Hepatocyte (in vitro differentiated cells): ENCODE results near the gene SMIM38. TPM values are rescaled to one million over a fixed set of nuclear protein-coding genes. Genes with fewer than 3 reads are reported as not detected.

Experiments
- DNase-seq: peaks from one replicate; pipeline ENCODE4 v3.0.0-alpha.2; 2016; ENCODE audit warnings: low spot score
- H2AFZ ChIP-seq: fragments of 200-600 bp; sonication (generic); 2 replicates; pipeline ENCODE4 v1.6.0; 2016; ENCODE audit warnings: antibody characterized with exemption, mild to moderate bottlenecking
- H3K27ac ChIP-seq: fragments of 200-600 bp; sonication (generic); 2 replicates; pipeline ENCODE4 v1.5.1; 2016; ENCODE audit warnings: mild to moderate bottlenecking
- H3K27me3 ChIP-seq: fragments of 200-600 bp; sonication (generic); 2 replicates; pipeline ENCODE4 v1.6.1; 2016
- H3K36me3 ChIP-seq: fragments of 200-600 bp; sonication (generic); replicated peaks from 2 replicates; pipeline ENCODE4 v1.5.1; 2016; ENCODE audit warnings: low read depth; ENCODE audit not compliant: insufficient read depth
- H3K4me1 ChIP-seq: fragments of 200-600 bp; sonication (generic); 2 replicates; pipeline ENCODE4 v1.5.1; 2016; ENCODE audit warnings: mild to moderate bottlenecking, moderate library complexity; ENCODE audit not compliant: insufficient read depth
- H3K4me2 ChIP-seq: fragments of 200-600 bp; sonication (generic); 2 replicates; pipeline ENCODE4 v1.6.0; 2016
- H3K4me3 ChIP-seq: fragments of 200-600 bp; sonication (generic); 2 replicates; pipeline ENCODE4 v1.5.1; 2016; ENCODE audit warnings: mild to moderate bottlenecking
- H3K79me2 ChIP-seq: fragments of 200-600 bp; sonication (generic); 2 replicates; pipeline ENCODE4 v1.6.0; 2017; ENCODE audit warnings: mild to moderate bottlenecking
- H3K9me2 ChIP-seq: fragments of 200-600 bp; sonication (generic); replicated peaks from 2 replicates; pipeline ENCODE4 v1.6.0; 2017; ENCODE audit warnings: mild to moderate bottlenecking; ENCODE audit not compliant: insufficient read depth
- H3K9me3 ChIP-seq: fragments of 200-600 bp; sonication (generic); 2 replicates; pipeline ENCODE4 v1.5.1; 2016; ENCODE audit warnings: low read depth, mild to moderate bottlenecking
- H4K20me1 ChIP-seq: fragments of 200-600 bp; sonication (generic); 2 replicates; pipeline ENCODE4 v1.6.0; 2016; ENCODE audit warnings: mild to moderate bottlenecking; ENCODE audit not compliant: insufficient read depth, poor library complexity, severe bottlenecking
- EZH2 ChIP-seq: fragments of 200-600 bp; sonication (generic); IDR thresholded peaks from 2 replicates; pipeline ENCODE4 v1.6.1; 2016; ENCODE audit warnings: antibody characterized with exemption, mild to moderate bottlenecking, borderline replicate concordance
- EZH2phosphoT487 ChIP-seq: fragments of 200-600 bp; sonication (generic); IDR thresholded peaks from one replicate; pipeline ENCODE4 v1.6.1; 2018; ENCODE audit warnings: antibody characterized with exemption, mild to moderate bottlenecking, low read depth, moderate library complexity; ENCODE audit not compliant: unreplicated experiment, severe bottlenecking
- WGBS: methylation state at CpG from one replicate; pipeline ENCODE4 v1.1.6; 2016; ENCODE audit warnings: low lambda C conversion rate; ENCODE audit errors: missing lambda C conversion rate; 5-methylcytosine and 5-hydroxymethylcytosine counted together
- polyA plus RNA-seq: library from polyadenylated mRNA; unstranded; fragments of >200 nt; fragmentation: Nextera tagmentation; extraction: Ambion mirVana; gene quantifications from 2 replicates; pipeline ENCODE4 v1.2.1, GENCODE V29; 2016
- total RNA-seq: library from RNA; depleted of rRNA; stranded (reverse); fragments of >200 nt; gene quantifications from 2 replicates; pipeline ENCODE4 v1.2.3, GENCODE V29; 2014
- TF ChIP-seq, protein P1 (sequence below): fragments of 200-600 bp; sonication (generic); IDR thresholded peaks from 2 replicates; pipeline ENCODE4 v1.5.1; 2016; ENCODE audit warnings: antibody characterized with exemption, mild to moderate bottlenecking; ENCODE audit not compliant: poor library complexity

The SMIM38 gene
- total and polyA plus RNA-seq, 2 experiments from 2014 or later, result 0.64 to 0.70 TPM

DNA sequence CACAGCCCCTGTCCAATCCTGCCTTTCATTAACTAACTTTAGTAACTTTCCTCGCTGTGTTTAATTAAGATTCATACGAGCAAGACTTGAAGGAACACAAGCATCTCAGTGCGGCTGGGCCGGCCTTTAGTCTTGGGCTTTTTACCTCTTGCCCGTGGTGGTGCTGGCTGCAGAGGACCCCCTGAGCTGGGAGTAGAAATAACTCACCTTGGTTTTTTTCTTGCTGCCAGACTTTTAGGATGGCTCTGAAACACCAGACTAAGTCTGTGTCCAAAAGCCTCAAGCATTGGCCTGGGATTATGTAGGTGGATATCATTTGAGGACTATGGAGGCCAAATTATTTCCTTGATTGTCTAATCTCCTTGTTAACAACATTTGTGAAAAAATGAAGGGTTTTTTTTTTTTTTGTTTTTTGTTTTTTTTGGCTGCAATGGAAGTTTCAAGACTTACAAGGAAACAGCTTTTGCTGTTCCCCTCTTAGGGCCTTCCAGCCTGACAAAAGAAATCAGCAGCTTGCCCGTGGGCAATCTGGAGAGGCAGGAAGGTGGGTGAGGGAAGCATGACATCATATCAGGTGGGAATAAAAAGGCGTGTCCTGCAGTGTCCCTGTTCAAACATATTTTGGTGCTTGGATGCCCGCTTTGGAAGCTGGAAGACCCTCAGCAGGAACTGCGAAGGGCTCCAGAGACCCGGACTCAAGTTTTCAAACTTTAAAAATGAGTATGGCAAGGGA, 44.0 kb downstream of the SMIM38 start:
- H4K20me1 ChIP-seq, result no peaks in the 10 kb centered on the region
- no peaks in the 10 kb centered on the region for H3K79me2 ChIP-seq
- DNase-seq, result no peak
- H3K36me3 ChIP-seq, result no peaks in the 10 kb centered on the region
- no peak for TF ChIP-seq EZH2phosphoT487
- TF ChIP-seq, protein P1, sequence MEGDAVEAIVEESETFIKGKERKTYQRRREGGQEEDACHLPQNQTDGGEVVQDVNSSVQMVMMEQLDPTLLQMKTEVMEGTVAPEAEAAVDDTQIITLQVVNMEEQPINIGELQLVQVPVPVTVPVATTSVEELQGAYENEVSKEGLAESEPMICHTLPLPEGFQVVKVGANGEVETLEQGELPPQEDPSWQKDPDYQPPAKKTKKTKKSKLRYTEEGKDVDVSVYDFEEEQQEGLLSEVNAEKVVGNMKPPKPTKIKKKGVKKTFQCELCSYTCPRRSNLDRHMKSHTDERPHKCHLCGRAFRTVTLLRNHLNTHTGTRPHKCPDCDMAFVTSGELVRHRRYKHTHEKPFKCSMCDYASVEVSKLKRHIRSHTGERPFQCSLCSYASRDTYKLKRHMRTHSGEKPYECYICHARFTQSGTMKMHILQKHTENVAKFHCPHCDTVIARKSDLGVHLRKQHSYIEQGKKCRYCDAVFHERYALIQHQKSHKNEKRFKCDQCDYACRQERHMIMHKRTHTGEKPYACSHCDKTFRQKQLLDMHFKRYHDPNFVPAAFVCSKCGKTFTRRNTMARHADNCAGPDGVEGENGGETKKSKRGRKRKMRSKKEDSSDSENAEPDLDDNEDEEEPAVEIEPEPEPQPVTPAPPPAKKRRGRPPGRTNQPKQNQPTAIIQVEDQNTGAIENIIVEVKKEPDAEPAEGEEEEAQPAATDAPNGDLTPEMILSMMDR, result no peak
- WGBS, result 88% methylated on average over 10 of the region's 10 CpGs
- no peaks in the 10 kb centered on the region for H3K9me2 ChIP-seq
- H3K4me3 ChIP-seq, result no peak overlapping the region
- no peaks in the 10 kb centered on the region for H3K9me3 ChIP-seq
- no peak overlapping the region for H3K27ac ChIP-seq
- H3K4me2 ChIP-seq, result no peak overlapping the region
- H3K27me3 ChIP-seq, result no peaks in the 10 kb centered on the region
- no peak overlapping the region for H2AFZ ChIP-seq
- H3K4me1 ChIP-seq, result peaks cover 5% of the 10 kb centered on the region

DNA sequence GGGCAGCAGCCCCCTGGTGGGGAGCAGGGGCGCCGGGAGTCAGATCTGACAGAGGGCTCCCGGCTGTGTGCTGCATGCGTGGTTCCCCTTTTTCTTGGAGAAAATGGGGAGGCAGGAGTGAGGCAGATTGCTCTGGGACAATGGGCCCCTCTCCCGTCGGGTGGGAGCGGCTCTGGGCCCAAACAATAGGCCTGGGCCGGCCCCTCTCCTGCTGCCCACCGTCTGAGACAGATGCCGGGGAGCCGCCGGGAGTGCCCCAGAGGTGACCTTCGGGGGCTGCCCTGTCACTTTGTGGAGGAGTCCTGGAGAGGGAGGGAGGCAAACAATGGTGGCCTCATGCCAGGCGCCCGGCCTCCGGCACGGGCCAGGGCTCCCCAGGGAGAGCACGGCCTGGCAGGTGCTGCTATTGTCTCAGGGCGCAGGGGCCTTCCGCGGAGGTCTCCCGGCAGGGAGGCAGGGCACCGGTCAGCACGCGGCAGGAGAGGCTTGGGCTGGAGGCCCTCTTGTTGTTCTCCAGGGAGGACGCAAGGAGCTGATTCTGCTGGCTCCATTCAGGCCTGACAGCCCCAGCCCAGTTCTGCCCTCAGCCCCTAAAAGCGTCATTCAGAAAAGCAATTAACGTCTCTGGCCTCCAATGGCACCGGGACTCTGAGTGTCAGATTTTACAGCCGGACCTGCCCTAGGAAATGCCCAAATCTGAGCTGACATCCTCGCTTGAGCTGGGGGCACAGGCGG, 44.8 kb downstream of the SMIM38 start:
- H3K4me2 ChIP-seq, result no peak overlapping the region
- no peak overlapping the region for H2AFZ ChIP-seq
- H3K27me3 ChIP-seq, result no peaks in the 10 kb centered on the region
- no peak overlapping the region for H3K4me3 ChIP-seq
- no peaks in the 10 kb centered on the region for H3K36me3 ChIP-seq
- no peaks in the 10 kb centered on the region for H3K9me2 ChIP-seq
- no peaks in the 10 kb centered on the region for H3K79me2 ChIP-seq
- peaks cover 5% of the 10 kb centered on the region for H3K4me1 ChIP-seq
- H3K27ac ChIP-seq, result no peak overlapping the region
- H4K20me1 ChIP-seq, result no peaks in the 10 kb centered on the region
- TF ChIP-seq EZH2phosphoT487 (no peak), EZH2 (no peak)
- TF ChIP-seq, protein P1, result no peak
- 75% methylated on average over 32 of the region's 32 CpGs for WGBS
- no peak for DNase-seq
- H3K9me3 ChIP-seq, result no peaks in the 10 kb centered on the region

DNA sequence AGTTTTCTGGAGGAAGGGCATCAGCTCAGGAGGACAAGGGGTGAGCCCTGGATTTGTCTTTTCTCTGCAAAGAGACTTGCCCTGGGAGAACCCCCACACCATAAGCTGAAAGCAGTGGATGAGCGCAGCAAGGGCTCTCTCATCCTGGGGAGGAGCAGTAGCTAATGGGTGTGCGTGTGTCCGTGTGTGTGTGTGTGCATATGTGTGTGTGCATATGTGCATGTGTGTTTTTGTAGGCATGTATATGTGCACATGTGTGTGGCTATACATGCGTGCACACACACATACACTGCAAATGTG, 45.3 kb downstream of the SMIM38 start:
- no peak overlapping the region for H3K4me2 ChIP-seq
- no peak overlapping the region for H3K4me3 ChIP-seq
- TF ChIP-seq EZH2phosphoT487 (no peak), EZH2 (no peak)
- TF ChIP-seq, protein P1, result no peak
- 92% methylated on average over 4 of the region's 4 CpGs for WGBS
- no peaks in the 10 kb centered on the region for H4K20me1 ChIP-seq
- no peaks in the 10 kb centered on the region for H3K79me2 ChIP-seq
- peaks cover 5% of the 10 kb centered on the region for H3K4me1 ChIP-seq
- no peak overlapping the region for H3K27ac ChIP-seq
- DNase-seq, result no peak
- H3K9me2 ChIP-seq, result no peaks in the 10 kb centered on the region
- H3K9me3 ChIP-seq, result no peaks in the 10 kb centered on the region
- no peaks in the 10 kb centered on the region for H3K27me3 ChIP-seq
- no peaks in the 10 kb centered on the region for H3K36me3 ChIP-seq
- no peak overlapping the region for H2AFZ ChIP-seq
